ENCODE measurements around the gene LOXL1.
A peak's percentile ranks its signal among the peaks of the same experiment; 100 is the strongest.

Gene LOXL1

GRCh38 chr15:73984208-73984979 is 58.1 kb downstream of the LOXL1 start:
- Mint-ChIP-seq H3K4me3 (peak overlapping the region in 1 of 3 experiments; percentile 25), H3K27ac (peak overlapping the region; percentile 52 to 99 (median 86)), H3K27me3 (ENCODE audit: low read depth) (no peaks in the 10 kb centered on the region), H3K4me1 (peaks cover 59% of the 10 kb centered on the region), H3K9me3 (no peaks in the 10 kb centered on the region), H3K36me3 (ENCODE audit: low read depth) (no peaks in the 10 kb centered on the region)
- TF ChIP-seq CTCF (IDR thresholded peaks at IDR 0.05; ENCODE audit: unreplicated experiment in 3 of 3), result no peak

- TF ChIP-seq CTCF (IDR thresholded peaks at IDR 0.05; ENCODE audit: unreplicated experiment in 3 of 3), result no peak
- Mint-ChIP-seq H3K4me3 (no peak overlapping the region), H3K27me3 (ENCODE audit: low read depth) (no peaks in the 10 kb centered on the region), H3K4me1 (peaks cover 58% of the 10 kb centered on the region), H3K36me3 (ENCODE audit: low read depth) (no peaks in the 10 kb centered on the region), H3K9me3 (no peaks in the 10 kb centered on the region), H3K27ac (peak overlapping the region in 2 of 3 experiments; percentile 86 to 99)
Measured at GRCh38 chr15:73985101-73985873, 59.0 kb downstream of the LOXL1 start.

GRCh38 chr15:73986055-73986775 is 60.0 kb downstream of the LOXL1 start:
- H3K27ac Mint-ChIP-seq, result peak overlapping the region; percentile 2 to 99 (median 75)
- no peak for TF ChIP-seq CTCF (IDR thresholded peaks at IDR 0.05; ENCODE audit: unreplicated experiment in 3 of 3)
- H3K9me3 Mint-ChIP-seq, result no peaks in the 10 kb centered on the region
- peak overlapping the region in 1 of 3 experiments; percentile 45 for H3K4me3 Mint-ChIP-seq
- H3K36me3 Mint-ChIP-seq (ENCODE audit: low read depth), result no peaks in the 10 kb centered on the region
- no peaks in the 10 kb centered on the region for H3K27me3 Mint-ChIP-seq (ENCODE audit: low read depth)
- H3K4me1 Mint-ChIP-seq, result peaks cover 61% of the 10 kb centered on the region

DNA sequence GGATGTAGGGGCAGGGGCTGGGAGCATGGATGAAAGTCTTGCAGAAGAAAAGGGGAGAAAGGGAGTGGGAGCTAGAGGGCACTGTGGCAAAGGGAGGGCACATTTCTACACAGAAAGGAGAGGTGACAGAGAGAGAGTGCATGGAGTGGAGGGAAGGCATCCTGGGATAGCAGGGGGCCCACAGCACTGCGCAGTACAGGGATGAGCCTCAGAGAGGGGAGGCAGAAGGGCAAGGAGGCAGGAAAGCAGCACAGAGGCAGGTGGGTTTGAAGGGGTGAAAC is 60.5 kb downstream of the LOXL1 start:
- no peaks in the 10 kb centered on the region for H3K9me3 Mint-ChIP-seq

GRCh38 chr15:73987250-73987649 is 61.0 kb downstream of the LOXL1 start:
- H3K4me1 Mint-ChIP-seq, result peaks cover 55% of the 10 kb centered on the region
- H3K36me3 Mint-ChIP-seq (ENCODE audit: low read depth), result no peaks in the 10 kb centered on the region
- H3K4me3 Mint-ChIP-seq, result peak overlapping the region in 1 of 3 experiments; percentile 27
- H3K9me3 Mint-ChIP-seq, result no peaks in the 10 kb centered on the region
- no peak for TF ChIP-seq CTCF (IDR thresholded peaks at IDR 0.05; ENCODE audit: unreplicated experiment in 3 of 3)
- H3K27me3 Mint-ChIP-seq (ENCODE audit: low read depth), result no peaks in the 10 kb centered on the region
- H3K27ac Mint-ChIP-seq, result peak overlapping the region in 2 of 3 experiments; percentile 82 to 99

More for the DNA sequence above, 60.5 kb downstream of the LOXL1 start:
- Mint-ChIP-seq H3K36me3 (ENCODE audit: low read depth) (no peaks in the 10 kb centered on the region), H3K4me1 (peaks cover 60% of the 10 kb centered on the region), H3K27ac (peak overlapping the region; percentile 2 to 99 (median 26)), H3K27me3 (ENCODE audit: low read depth) (no peaks in the 10 kb centered on the region), H3K4me3 (peak overlapping the region in 1 of 3 experiments; percentile 27)
- no peak for TF ChIP-seq CTCF (IDR thresholded peaks at IDR 0.05; ENCODE audit: unreplicated experiment in 3 of 3)
